ENCODE results near the gene GRPEL1.

DNA sequence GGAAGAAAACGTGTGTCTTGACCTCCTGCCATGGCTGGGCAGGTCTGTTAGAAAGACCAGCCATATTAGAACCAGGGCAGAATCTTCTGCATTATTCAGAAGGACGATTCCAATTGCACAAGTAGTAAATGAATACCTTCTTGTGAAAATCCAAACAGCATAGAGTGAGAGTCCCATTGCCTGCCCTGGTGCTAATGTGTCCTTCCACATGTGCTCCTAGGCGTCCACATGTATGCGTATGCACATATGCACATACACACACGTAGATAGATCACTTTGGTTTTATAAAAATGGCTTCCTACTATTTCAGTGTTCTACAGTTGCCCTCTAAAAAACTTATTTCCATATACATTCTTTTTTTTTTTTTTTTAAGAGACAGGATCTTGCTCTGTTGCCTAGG lies 10.2 kb upstream of the GRPEL1 start:
- TF ChIP-seq, protein P1, sequence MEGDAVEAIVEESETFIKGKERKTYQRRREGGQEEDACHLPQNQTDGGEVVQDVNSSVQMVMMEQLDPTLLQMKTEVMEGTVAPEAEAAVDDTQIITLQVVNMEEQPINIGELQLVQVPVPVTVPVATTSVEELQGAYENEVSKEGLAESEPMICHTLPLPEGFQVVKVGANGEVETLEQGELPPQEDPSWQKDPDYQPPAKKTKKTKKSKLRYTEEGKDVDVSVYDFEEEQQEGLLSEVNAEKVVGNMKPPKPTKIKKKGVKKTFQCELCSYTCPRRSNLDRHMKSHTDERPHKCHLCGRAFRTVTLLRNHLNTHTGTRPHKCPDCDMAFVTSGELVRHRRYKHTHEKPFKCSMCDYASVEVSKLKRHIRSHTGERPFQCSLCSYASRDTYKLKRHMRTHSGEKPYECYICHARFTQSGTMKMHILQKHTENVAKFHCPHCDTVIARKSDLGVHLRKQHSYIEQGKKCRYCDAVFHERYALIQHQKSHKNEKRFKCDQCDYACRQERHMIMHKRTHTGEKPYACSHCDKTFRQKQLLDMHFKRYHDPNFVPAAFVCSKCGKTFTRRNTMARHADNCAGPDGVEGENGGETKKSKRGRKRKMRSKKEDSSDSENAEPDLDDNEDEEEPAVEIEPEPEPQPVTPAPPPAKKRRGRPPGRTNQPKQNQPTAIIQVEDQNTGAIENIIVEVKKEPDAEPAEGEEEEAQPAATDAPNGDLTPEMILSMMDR (IDR thresholded peaks at IDR 0.05; ENCODE audit: poor library complexity, severe bottlenecking) = no peak
- TF ChIP-seq POLR2AphosphoS5 (IDR thresholded peaks at IDR 0.05) = no peak
- no peak for TF ChIP-seq EZH2 (IDR thresholded peaks at IDR 0.05; ENCODE audit: borderline replicate concordance, insufficient read depth, low read length, poor library complexity, severe bottlenecking)
- TF ChIP-seq RAD21 (conservative IDR thresholded peaks at IDR 0.05) = no peak
- TF ChIP-seq SMC3 (conservative IDR thresholded peaks at IDR 0.05; ENCODE audit: poor library complexity) = no peak
- TF ChIP-seq TAF1 (IDR thresholded peaks at IDR 0.05; ENCODE audit: low read depth) = no peak
- TF ChIP-seq, protein P2, sequence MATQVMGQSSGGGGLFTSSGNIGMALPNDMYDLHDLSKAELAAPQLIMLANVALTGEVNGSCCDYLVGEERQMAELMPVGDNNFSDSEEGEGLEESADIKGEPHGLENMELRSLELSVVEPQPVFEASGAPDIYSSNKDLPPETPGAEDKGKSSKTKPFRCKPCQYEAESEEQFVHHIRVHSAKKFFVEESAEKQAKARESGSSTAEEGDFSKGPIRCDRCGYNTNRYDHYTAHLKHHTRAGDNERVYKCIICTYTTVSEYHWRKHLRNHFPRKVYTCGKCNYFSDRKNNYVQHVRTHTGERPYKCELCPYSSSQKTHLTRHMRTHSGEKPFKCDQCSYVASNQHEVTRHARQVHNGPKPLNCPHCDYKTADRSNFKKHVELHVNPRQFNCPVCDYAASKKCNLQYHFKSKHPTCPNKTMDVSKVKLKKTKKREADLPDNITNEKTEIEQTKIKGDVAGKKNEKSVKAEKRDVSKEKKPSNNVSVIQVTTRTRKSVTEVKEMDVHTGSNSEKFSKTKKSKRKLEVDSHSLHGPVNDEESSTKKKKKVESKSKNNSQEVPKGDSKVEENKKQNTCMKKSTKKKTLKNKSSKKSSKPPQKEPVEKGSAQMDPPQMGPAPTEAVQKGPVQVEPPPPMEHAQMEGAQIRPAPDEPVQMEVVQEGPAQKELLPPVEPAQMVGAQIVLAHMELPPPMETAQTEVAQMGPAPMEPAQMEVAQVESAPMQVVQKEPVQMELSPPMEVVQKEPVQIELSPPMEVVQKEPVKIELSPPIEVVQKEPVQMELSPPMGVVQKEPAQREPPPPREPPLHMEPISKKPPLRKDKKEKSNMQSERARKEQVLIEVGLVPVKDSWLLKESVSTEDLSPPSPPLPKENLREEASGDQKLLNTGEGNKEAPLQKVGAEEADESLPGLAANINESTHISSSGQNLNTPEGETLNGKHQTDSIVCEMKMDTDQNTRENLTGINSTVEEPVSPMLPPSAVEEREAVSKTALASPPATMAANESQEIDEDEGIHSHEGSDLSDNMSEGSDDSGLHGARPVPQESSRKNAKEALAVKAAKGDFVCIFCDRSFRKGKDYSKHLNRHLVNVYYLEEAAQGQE (IDR thresholded peaks at IDR 0.05; ENCODE audit: borderline replicate concordance) = no peak

Measured in neural cell (in vitro differentiated cells).